Mucosa of gallbladder (tissue), 1 donor: ENCODE data around the gene ERAP2. TPM values are rescaled to one million over a fixed set of nuclear protein-coding genes. Genes with fewer than 3 reads are reported as not detected.
"Not testable (repeated sequence)": the region's sequence is repeated elsewhere in the genome, so short reads cannot be mapped to it uniquely, and the experiment has no call there.

Experiments used
- DNase-seq: peaks from one replicate; pipeline ENCODE4 v3.0.0-alpha.2; 2020; ENCODE audit warnings: low spot score
- total RNA-seq: library from RNA; stranded (reverse); gene quantifications from one replicate; pipeline ENCODE4 v1.2.1, GENCODE V29; 2021
- donor health status: DM: no; HTN: no; CAD: no.

Gene ERAP2
- total RNA-seq, 1 donor from 2014 or later = 12.9 TPM

DNA sequence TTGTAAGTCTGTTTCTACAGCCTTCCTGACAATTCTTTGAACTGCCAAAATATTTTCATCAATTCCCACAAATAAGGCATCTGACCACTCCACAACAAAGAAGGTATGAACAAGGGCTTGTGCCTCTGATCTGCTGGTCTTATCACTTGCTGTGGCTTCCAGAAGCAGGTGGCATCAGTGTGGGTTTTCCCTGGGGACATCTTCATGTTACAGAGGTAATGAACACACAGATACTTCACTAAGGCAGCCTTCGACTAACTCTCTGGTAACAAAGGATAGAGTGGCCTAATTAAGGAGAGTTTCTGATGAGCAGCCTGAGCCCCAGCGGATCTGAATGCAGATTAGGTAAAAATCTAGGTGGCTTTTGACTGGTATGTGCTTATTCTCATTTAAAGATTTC lies 15.2 kb upstream of the ERAP2 start:
- no peak for DNase-seq

DNA sequence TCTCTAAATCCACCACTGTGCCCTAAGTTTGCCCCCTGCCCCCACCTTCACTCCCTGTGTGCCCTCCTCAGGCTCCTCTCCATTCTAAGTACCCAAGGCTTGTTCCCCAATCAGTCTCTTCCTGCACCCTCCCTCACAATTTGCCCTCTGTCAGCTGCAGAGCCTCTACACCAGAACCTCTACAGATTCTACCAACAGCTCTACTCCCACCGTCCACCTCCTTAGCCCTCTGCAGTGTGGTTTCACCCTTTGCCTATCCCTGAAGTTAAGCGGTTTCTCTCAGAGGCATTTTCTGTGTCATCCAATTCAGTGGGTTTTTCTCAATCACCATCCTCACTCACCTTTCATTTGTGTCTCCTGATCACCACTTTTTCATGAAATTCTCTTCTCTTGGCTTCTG lies 13.2 kb upstream of the ERAP2 start:
- DNase-seq = no peak

- no peak for DNase-seq
These were observed 12.2 kb upstream of the ERAP2 start for GRCh38 chr5:96863949-96864584.

DNA sequence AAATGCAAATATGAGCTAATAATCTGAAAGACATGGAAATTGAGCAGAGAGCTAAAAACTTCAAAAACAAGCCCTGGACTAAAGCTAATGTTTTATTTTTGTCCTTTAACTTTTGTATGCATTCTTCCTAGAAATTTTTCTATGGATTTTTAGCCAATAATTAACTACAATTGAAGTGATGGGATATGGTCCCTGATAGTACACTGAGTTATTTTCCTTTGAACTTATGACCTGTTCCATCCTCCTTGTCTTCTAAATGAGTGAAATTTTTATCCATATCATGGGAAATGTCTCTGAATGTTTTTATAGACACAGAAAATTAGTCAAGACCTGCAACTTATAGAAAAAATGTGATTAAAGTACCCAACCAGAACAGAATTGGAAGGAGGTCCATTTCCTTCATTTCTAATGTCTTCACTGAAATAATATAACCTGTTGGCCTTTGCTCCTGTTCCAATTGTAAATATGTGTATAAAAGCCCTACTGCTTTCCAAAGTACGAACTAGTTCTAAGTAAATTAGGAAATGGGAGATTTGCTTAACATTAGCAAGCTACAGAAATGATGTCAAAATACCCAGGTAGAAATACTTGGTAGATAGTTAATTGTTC lies 11.3 kb upstream of the ERAP2 start:
- DNase-seq = no peak

GRCh38 chr5:96868603-96869371 lies 7.5 kb upstream of the ERAP2 start:
- DNase-seq = no peak

- no peak for DNase-seq
These were observed 7.0 kb upstream of the ERAP2 start for GRCh38 chr5:96869372-96869641.

- no peak for DNase-seq
These were observed 5.9 kb upstream of the ERAP2 start for GRCh38 chr5:96870094-96871026.

DNA sequence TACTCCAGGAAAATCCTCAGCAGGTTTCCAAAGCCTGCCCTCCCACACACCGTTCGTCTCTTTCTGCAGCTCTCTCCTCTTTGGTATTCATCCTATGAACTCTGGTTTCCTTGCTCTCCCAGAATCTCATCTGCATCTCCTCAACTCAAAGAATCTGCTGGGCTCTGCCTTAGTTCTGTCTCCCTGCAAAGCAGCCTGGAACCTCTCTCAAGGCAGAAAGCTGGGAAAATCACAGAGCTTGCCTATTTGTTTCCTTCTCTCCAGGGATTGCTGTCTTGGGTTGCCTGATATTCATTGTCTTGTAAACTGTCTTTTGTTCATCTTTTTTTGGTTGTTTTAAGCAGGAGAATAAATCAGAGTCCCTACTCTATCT lies 5.3 kb upstream of the ERAP2 start:
- DNase-seq = no peak

GRCh38 chr5:96871686-96872085 lies 4.6 kb upstream of the ERAP2 start:
- no peak for DNase-seq

DNA sequence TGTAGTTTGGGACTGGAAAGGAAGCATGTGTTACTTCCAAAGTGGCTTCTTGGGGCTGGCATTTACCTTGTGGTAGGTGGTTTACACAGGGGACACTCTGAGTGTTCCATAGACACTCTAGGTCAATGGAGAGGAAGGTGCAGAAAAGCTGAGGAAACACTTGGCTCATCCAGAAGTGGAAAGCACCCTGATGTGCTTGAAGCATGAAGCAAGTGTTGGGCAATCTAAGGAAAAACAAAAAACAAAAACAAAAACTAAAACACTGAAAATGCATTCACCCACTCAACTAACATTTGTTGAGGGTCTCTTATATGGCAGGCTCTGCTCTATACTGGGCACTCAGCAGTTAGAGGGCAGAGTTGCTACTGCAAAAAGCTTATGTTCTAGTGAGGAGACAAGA lies 2.9 kb upstream of the ERAP2 start:
- no peak for DNase-seq

GRCh38 chr5:96874631-96875030 lies 1.7 kb upstream of the ERAP2 start:
- DNase-seq = no peak

DNA sequence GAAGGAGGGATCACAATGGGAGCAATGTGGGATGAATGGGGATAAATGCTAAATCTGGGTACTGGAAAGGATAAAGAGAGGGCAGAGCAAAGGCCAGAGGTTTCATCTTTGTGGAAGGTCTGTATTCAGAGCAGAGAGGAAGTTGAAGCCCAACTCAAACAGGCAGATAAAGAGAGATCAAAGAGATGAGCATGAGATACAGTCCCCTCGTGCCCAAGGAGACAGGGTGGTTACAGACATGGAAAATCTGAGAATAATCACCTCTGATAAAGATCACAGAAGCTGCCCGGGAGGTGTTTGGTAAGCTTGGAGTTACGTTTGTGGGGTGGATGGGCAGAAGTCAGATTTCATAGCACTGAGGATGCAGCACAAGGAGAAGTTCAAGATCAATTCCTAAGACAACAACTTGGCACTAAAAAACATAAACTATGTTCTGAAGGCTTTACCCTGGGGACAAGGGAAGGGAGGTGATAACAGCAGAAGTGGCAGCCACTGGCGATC lies 459 bp upstream of the ERAP2 start:
- no peak for DNase-seq

DNA sequence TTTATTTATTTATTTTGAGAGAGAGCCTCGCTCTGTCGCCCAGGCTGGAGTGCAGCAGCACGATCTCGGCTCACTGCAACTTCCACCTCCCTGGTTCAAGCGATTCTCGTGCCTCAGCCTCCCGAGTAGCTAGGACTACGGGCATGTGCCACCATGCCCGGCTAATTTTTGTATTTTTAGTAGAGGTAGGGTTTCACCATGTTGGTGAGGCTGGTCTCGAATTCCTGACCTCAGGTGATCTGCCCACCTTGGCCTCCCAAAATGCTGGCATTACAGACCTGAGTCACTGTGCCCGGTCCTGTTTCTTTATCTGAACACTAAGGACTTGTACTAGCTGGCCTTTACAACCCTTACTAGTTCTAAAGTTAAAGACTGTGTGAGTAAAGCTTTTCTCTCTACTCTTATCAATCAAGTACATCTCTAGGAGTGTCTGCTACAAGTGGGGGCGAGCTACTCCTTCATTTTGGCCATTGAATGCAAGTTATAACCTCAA lies 723 bp downstream of the ERAP2 start:
- not testable (repeated sequence) for DNase-seq

- DNase-seq = no peak
These were observed 3.4 kb downstream of the ERAP2 start for GRCh38 chr5:96879665-96880064.

- no peak for DNase-seq
These were observed 4.3 kb downstream of the ERAP2 start for GRCh38 chr5:96880444-96881164.

DNA sequence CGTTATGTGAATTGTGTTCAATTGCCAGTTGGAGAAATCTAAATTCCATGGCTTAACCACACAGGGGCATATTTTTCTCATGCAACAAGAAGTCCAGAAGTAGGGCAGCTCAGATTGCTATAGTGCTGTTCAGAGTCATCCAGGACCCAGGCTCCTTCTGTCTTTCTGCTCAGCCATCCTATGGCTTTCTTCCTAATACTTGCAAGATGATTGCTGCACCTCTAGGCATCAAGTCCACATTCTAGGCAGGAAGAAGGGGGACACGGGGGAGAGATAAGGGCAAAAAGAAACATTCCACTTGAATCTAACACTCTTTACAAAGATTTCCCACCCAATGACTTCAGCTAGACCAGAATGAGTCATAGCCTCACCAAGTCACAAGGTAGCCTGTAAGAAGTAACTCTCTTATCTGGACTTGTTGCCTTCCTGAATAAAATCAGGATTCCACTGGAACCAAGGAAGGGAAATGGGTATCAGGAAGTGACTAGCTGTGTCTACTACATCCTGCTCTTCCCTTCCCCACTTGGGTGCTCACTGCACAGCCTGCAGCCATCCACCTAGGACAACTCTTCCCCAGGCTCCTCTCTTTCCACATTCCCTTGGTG lies 5.3 kb downstream of the ERAP2 start:
- DNase-seq = no peak

DNA sequence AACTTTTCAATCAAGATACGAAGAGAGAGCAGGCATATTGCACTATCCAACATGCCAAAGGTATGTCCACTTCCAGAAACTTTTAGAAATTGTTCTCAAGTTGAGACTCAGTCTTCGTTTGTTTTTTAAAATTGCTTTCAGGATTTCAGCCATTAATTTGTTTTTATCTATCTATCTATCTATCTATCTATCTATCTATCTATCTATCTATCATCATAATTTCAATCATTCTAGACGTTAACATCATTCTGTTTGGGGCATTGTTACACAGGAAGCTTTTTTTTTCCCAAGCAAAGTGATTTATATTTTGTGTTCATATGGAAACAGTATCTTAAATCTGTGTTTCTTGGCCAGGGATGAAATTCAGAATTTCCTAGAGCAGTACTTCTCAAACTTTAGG lies 7.6 kb downstream of the ERAP2 start:
- no peak for DNase-seq

- DNase-seq = no peak
These were observed 8.7 kb downstream of the ERAP2 start for GRCh38 chr5:96884995-96885394.

GRCh38 chr5:96885518-96886338 lies 9.4 kb downstream of the ERAP2 start:
- no peak for DNase-seq

- DNase-seq = no peak
These were observed 17.0 kb downstream of the ERAP2 start for GRCh38 chr5:96893342-96893741.
